OCI-LY7 (cell line): ENCODE data around the gene WSB2. TPM values are rescaled to one million over a fixed set of nuclear protein-coding genes. Genes with fewer than 3 reads are reported as not detected.

Experiments
- BruUV-seq: library from RNA; stranded (reverse); fragments of 400-500 nt; replicated peaks from 2 replicates; lab custom pipeline; 2021; lab: Mats Ljungman, UMichigan
- CTCF ChIA-PET: fragments of 300-600 bp; sonication (Branson Sonifier 250); formaldehyde crosslinking; loops from one replicate; lab custom pipeline; 2022; ENCODE audit warnings: antibody characterized with exemption; ENCODE audit not compliant: unreplicated experiment; lab: Charles Lee
- POLR2A ChIA-PET: fragments of 300-600 bp; sonication (Branson Sonifier 250); formaldehyde crosslinking; loops from one replicate; lab custom pipeline; 2022; ENCODE audit warnings: antibody characterized with exemption; lab: Charles Lee
- DNase-seq: peaks from one replicate; pipeline ENCODE4 v3.0.0-alpha.2; 2015; ENCODE audit warnings: low spot score
- H2AFZ ChIP-seq: fragments of 200-600 bp; sonication (generic), shearing (Covaris generic); 2 replicates; pipeline ENCODE4 v1.6.1; 2014; ENCODE audit warnings: mild to moderate bottlenecking, antibody characterized with exemption, low read length, moderate library complexity
- H3K27ac ChIP-seq: fragments of 200-600 bp; sonication (generic); 2 replicates; pipeline ENCODE4 v1.5.1; 2014; ENCODE audit warnings: mixed run types, low read depth, mild to moderate bottlenecking, moderate library complexity, low read length, inconsistent platforms; ENCODE audit not compliant: poor library complexity, severe bottlenecking
- H3K36me3 ChIP-seq: fragments of 200-600 bp; sonication (generic); 2 replicates; pipeline ENCODE4 v1.6.1; 2014; ENCODE audit warnings: mild to moderate bottlenecking, antibody characterized with exemption, low read length, moderate library complexity, mixed read lengths; ENCODE audit not compliant: insufficient read depth
- H3K4me1 ChIP-seq: fragments of 200-600 bp; sonication (generic); 2 replicates; pipeline ENCODE4 v1.5.1; 2014; ENCODE audit warnings: mild to moderate bottlenecking, low read length; ENCODE audit not compliant: insufficient read depth, poor library complexity, severe bottlenecking
- H3K4me2 ChIP-seq: fragments of 200-600 bp; sonication (generic); 2 replicates; pipeline ENCODE4 v1.6.1; 2014; ENCODE audit warnings: mild to moderate bottlenecking, low read length
- H3K4me3 ChIP-seq: fragments of 200-600 bp; sonication (generic); 2 replicates; pipeline ENCODE4 v1.5.1; 2014; ENCODE audit warnings: mild to moderate bottlenecking, low read depth, low read length; ENCODE audit not compliant: poor library complexity, severe bottlenecking
- H3K79me2 ChIP-seq: fragments of 200-600 bp; sonication (generic); 2 replicates; pipeline ENCODE4 v1.6.1; 2016; ENCODE audit warnings: low read depth, mild to moderate bottlenecking, low read length, moderate library complexity, mixed read lengths; ENCODE audit not compliant: insufficient read depth
- H3K9me2 ChIP-seq: fragments of 200-600 bp; sonication (generic); 2 replicates; pipeline ENCODE4 v1.6.1; 2016; ENCODE audit warnings: mild to moderate bottlenecking, low read length, mixed read lengths; ENCODE audit not compliant: insufficient read depth
- H3K9me3 ChIP-seq: fragments of 200-600 bp; sonication (generic); 2 replicates; pipeline ENCODE4 v1.6.1; 2014; ENCODE audit warnings: mild to moderate bottlenecking, mixed run types, low read length, mixed read lengths
- H4K20me1 ChIP-seq: fragments of 200-600 bp; sonication (generic); 2 replicates; pipeline ENCODE4 v1.6.1; 2014; ENCODE audit warnings: mild to moderate bottlenecking, antibody characterized with exemption, low read length, moderate library complexity, mixed read lengths; ENCODE audit not compliant: insufficient read depth
- EZH2phosphoT487 ChIP-seq: fragments of 200-600 bp; sonication (generic); IDR thresholded peaks from 2 replicates; pipeline ENCODE4 v1.6.1; 2018; ENCODE audit warnings: low read depth, borderline replicate concordance, mild to moderate bottlenecking, mixed run types, antibody characterized with exemption, low read length, moderate library complexity, mixed read lengths
- intact Hi-C: fragments of 100-400 bp; cut with micrococcal nuclease; formaldehyde crosslinking; loops from one replicate; pipeline ENCODE4 v1.10.0; 2022; ENCODE audit not compliant: unreplicated experiment
- total RNA-seq, 2 experiments: library from RNA; depleted of rRNA in 1 of 2; stranded (reverse); fragments of >200 nt in 1 of 2; shearing (Covaris generic) in 1 of 2; gene quantifications; 2 replicates each; pipeline ENCODE4 v1.2.3, GENCODE V29; 2014 to 2022
- TF ChIP-seq, protein P1 (sequence below): fragments of 200-600 bp; sonication (generic); conservative IDR thresholded peaks from 2 replicates; pipeline ENCODE4 v1.5.1; 2014; ENCODE audit warnings: mild to moderate bottlenecking, antibody characterized with exemption, low read length, moderate library complexity, mixed read lengths

The WSB2 gene
- total RNA-seq, 2 experiments from 2014 or later = 31.9 to 34.4 TPM

DNA sequence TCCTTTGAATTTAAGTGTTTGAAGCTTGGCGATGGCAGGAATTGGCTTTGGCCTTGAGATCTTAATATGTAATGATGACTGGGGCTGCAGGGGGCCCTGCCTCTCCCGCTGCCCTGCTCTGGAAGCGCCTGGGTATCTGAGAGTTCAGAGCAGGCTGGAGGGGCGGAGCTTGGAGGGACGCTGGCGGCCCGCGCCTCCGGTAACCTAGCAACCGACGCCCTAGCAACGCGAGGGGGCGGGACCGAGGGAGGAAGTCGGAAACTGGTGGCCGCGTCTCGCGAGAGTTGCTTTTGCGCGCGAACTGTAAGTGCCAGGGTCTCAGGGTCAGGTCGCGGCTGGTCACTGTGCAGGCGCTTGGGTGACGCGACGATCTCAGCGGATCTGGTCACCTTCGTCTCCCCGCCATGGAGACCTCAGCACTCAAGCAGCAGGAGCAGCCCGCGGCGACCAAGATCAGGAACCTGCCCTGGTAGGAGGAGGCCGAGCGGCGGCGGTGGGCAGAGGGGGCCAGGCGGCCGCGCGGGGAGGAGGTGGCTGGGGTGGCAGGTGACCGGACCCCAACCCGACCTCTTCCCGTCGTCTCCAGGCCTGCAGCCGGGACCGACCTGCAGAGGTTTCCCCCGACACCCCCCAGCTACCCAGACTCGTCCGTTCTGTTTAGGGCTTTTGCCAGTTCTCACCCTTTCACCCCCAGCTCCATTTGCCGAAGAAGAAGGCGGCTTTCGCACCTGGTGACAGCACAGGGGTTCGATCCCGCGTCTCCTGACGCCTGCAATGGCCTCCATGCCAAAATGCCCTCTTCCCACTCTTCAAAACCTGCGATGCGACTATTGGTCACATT, 44.3 kb downstream of the WSB2 start, which contains the start of gene RFC5:
Gene RFC5, plus strand, starts transcription at position 280 of the 841 bp plus-strand sequence. Its CDS starts 125 bp downstream, at position 405.
- Histone ChIP-seq H3K36me3 (peaks cover 40% of the 10 kb centered on the region), H4K20me1 (peaks cover 10% of the 10 kb centered on the region), H2AFZ (peak within 1 kb of the TSS; percentile 60; the same call in 1 of the 2 replicates), H3K9me2 (no peaks in the 10 kb centered on the region), H3K9me3 (no peaks in the 10 kb centered on the region), H3K27ac (peak within 1 kb of the TSS; percentile 36), H3K4me1 (peaks cover 17% of the 10 kb centered on the region), H3K79me2 (peaks cover 22% of the 10 kb centered on the region), H3K4me3 (peak within 1 kb of the TSS; percentile 94), H3K4me2 (peak within 1 kb of the TSS; percentile 81)
- ChIA-PET POLR2A (interaction anchor here (0.6 to 1.4 kb wide), 5 partner anchors 10 to 1840 kb away, joined by 3 to 8 read pairs (median 4); no protein-coding TSS in a partner anchor), CTCF (interaction anchor here (0.6 kb wide), 1 partner anchor 1033 kb away, joined by 3 read pairs; no protein-coding TSS in a partner anchor)
- TF ChIP-seq EZH2phosphoT487 = no peak
- TF ChIP-seq, protein P1, sequence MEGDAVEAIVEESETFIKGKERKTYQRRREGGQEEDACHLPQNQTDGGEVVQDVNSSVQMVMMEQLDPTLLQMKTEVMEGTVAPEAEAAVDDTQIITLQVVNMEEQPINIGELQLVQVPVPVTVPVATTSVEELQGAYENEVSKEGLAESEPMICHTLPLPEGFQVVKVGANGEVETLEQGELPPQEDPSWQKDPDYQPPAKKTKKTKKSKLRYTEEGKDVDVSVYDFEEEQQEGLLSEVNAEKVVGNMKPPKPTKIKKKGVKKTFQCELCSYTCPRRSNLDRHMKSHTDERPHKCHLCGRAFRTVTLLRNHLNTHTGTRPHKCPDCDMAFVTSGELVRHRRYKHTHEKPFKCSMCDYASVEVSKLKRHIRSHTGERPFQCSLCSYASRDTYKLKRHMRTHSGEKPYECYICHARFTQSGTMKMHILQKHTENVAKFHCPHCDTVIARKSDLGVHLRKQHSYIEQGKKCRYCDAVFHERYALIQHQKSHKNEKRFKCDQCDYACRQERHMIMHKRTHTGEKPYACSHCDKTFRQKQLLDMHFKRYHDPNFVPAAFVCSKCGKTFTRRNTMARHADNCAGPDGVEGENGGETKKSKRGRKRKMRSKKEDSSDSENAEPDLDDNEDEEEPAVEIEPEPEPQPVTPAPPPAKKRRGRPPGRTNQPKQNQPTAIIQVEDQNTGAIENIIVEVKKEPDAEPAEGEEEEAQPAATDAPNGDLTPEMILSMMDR = no peak
- DNase-seq = peak; percentile 99
- BruUV-seq = no TSS peak
- intact Hi-C loops = no loop called here

DNA sequence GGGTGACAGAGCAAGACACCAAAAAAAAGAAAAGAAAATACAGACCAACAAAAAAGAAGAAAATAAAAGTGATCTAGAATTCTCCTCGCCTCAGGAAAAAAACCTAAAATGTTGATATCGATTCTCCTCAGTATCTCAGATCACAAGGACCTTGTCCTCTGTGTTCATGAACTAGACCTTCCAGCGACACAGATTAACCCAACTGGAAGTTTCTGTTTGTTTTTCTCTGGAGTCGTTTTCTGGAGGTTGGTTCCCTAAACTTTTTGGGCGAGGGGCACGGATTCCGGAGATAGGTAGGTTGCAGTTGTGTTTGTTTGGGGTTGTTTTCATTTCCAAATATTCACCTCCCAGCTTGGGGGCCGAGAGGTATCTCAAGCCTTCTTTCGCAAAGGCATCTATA, 45.0 kb downstream of the WSB2 start:
- H3K79me2 ChIP-seq = peaks cover 22% of the 10 kb centered on the region
- H3K27ac ChIP-seq = no peak overlapping the region
- ChIA-PET POLR2A (interaction anchor here (0.6 to 1.4 kb wide), 3 partner anchors 39 to 1839 kb away, joined by 4 to 8 read pairs (median 6); no protein-coding TSS in a partner anchor), CTCF (interaction anchor here (0.6 kb wide), 1 partner anchor 1032 kb away, joined by 3 read pairs; no protein-coding TSS in a partner anchor)
- no peaks in the 10 kb centered on the region for H3K9me3 ChIP-seq
- BruUV-seq = no TSS peak
- no peak for TF ChIP-seq EZH2phosphoT487
- TF ChIP-seq, protein P1 = no peak
- H3K36me3 ChIP-seq = peaks cover 33% of the 10 kb centered on the region
- no peaks in the 10 kb centered on the region for H3K9me2 ChIP-seq
- intact Hi-C loops = no loop called here
- peak overlapping the region; percentile 52 for H3K4me2 ChIP-seq
- DNase-seq = no peak
- H2AFZ ChIP-seq = no peak overlapping the region
- H3K4me1 ChIP-seq = peaks cover 17% of the 10 kb centered on the region
- H3K4me3 ChIP-seq = peak overlapping the region; percentile 94
- peaks cover 10% of the 10 kb centered on the region for H4K20me1 ChIP-seq
